Body of pancreas (tissue), 4 donors: Measurements from ENCODE around the gene SVEP1. TPM values are rescaled to one million over a fixed set of nuclear protein-coding genes. Genes with fewer than 3 reads are reported as not detected.

Source experiments
- ATAC-seq: fragments of 150-250 bp; one replicate; pipeline ENCODE4 v1.9.1; 2016
- DNase-seq, 4 donors: peaks; one replicate each; pipeline ENCODE4 v3.0.0-alpha.2; 2019
- H3K27ac ChIP-seq, 4 donors: fragments of 200-600 bp; sonication (generic); 1 replicate in 3 of 4; 2 replicates in 1 of 4; pipeline versions ENCODE4 v1.5.1 to v1.6.1; 2016 to 2019; ENCODE audit warnings: mild to moderate bottlenecking in 1 of 4, mixed read lengths in 1 of 4, moderate library complexity in 1 of 4
- H3K27me3 ChIP-seq, 2 donors: fragments of 200-600 bp; sonication (generic); one replicate each; pipeline ENCODE4 v1.6.0; 2016; ENCODE audit warnings: mild to moderate bottlenecking in 1 of 2
- H3K36me3 ChIP-seq, 2 donors: fragments of 200-600 bp; sonication (generic); replicated peaks in 1 of 2; 2 replicates each; pipeline ENCODE4 v1.5.1; 2016; ENCODE audit warnings: low read depth in 2 of 2; ENCODE audit not compliant: insufficient read depth in 1 of 2
- H3K4me1 ChIP-seq: fragments of 200-600 bp; sonication (generic); one replicate; pipeline ENCODE4 v1.6.0; 2016
- H3K4me3 ChIP-seq, 2 donors: fragments of 200-600 bp; sonication (generic); 1 replicate in 1 of 2; 2 replicates in 1 of 2; pipeline ENCODE4 v1.5.1; 2016 to 2019
- H3K9me3 ChIP-seq, 3 donors: fragments of 200-600 bp; sonication (generic); 1 replicate in 2 of 3; 2 replicates in 1 of 3; pipeline ENCODE4 v1.5.1; 2016
- POLR2A ChIP-seq, 3 donors: fragments of 450-650 bp; IDR thresholded peaks; one replicate each; pipeline ENCODE4 v1.6.1; 2016; ENCODE audit warnings: antibody characterized with exemption in 3 of 3, mild to moderate bottlenecking in 2 of 3
- WGBS, 2 donors: methylation state at CpG; one replicate each; pipeline ENCODE4 v1.1.5; 2017; 5-methylcytosine and 5-hydroxymethylcytosine counted together
- intact Hi-C: fragments of 100-400 bp; cut with DNase I; formaldehyde crosslinking; loops from one replicate; pipeline ENCODE4 v1.15.1; 2023
- total RNA-seq, 2 donors: library from RNA; depleted of rRNA; stranded (reverse); fragments of >200 nt; gene quantifications; one replicate each; pipeline ENCODE4 v1.1.0, GENCODE V29; 2016
- TF ChIP-seq, protein P1 (sequence below), 7 experiments: fragments of 450-650 bp in 4 of 7; fragments of 200-600 bp in 3 of 7; sonication (generic) in 3 of 7; IDR thresholded peaks; one replicate each; pipeline ENCODE4 v1.5.1; 2016 to 2019; ENCODE audit warnings: antibody characterized with exemption in 7 of 7

The SVEP1 gene
- total RNA-seq, 2 donors from 2014 or later, result 23.7 to 34.0 TPM

DNA sequence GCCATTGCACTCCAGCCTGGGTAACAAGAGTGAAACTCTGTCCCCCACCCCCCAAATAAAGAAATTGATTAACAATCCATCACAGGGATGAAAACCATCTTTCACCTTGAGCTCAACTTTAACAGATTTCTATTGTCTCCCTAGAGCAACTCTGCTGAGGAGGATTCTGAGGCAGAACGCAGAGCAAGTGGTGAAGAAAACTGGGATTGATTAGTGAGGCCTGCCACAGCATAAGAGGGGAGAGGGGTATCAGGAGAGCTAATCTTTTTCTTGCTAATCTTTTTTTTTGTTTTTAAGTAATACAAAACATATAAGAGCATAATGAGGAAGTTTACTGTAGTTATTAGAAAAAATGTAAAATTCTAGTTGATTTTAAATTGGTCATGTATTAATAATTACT, 250.8 kb downstream of the SVEP1 start:
- intact Hi-C loops, result no loop called here
- DNase-seq (no peak), ATAC-seq (no peak)
- 61 to 81% methylated on average over 1 of the region's 1 CpG for WGBS, 2 donors
- H3K36me3 ChIP-seq, result no peaks in the 10 kb centered on the region
- H3K9me3 ChIP-seq, result no peaks in the 10 kb centered on the region
- no peak overlapping the region for H3K4me3 ChIP-seq
- no peaks in the 10 kb centered on the region for H3K4me1 ChIP-seq
- no peak for TF ChIP-seq POLR2A (IDR thresholded peaks at IDR 0.05)
- TF ChIP-seq, protein P1, sequence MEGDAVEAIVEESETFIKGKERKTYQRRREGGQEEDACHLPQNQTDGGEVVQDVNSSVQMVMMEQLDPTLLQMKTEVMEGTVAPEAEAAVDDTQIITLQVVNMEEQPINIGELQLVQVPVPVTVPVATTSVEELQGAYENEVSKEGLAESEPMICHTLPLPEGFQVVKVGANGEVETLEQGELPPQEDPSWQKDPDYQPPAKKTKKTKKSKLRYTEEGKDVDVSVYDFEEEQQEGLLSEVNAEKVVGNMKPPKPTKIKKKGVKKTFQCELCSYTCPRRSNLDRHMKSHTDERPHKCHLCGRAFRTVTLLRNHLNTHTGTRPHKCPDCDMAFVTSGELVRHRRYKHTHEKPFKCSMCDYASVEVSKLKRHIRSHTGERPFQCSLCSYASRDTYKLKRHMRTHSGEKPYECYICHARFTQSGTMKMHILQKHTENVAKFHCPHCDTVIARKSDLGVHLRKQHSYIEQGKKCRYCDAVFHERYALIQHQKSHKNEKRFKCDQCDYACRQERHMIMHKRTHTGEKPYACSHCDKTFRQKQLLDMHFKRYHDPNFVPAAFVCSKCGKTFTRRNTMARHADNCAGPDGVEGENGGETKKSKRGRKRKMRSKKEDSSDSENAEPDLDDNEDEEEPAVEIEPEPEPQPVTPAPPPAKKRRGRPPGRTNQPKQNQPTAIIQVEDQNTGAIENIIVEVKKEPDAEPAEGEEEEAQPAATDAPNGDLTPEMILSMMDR (IDR thresholded peaks at IDR 0.05), result no peak
- H3K27me3 ChIP-seq, result no peaks in the 10 kb centered on the region
- no peak overlapping the region for H3K27ac ChIP-seq

- WGBS, 2 donors, result 75 to 77% methylated on average over 1 of the region's 1 CpG
- TF ChIP-seq, protein P1 (IDR thresholded peaks at IDR 0.05), result no peak
- TF ChIP-seq POLR2A (IDR thresholded peaks at IDR 0.05), result no peak
- DNase-seq (no peak), ATAC-seq (no peak)
- H3K36me3 ChIP-seq, result no peaks in the 10 kb centered on the region
- no peaks in the 10 kb centered on the region for H3K4me1 ChIP-seq
- intact Hi-C loops, result no loop called here
- H3K27ac ChIP-seq, result no peak overlapping the region
- no peaks in the 10 kb centered on the region for H3K9me3 ChIP-seq
- no peaks in the 10 kb centered on the region for H3K27me3 ChIP-seq
- H3K4me3 ChIP-seq, result no peak overlapping the region
Measured at GRCh38 chr9:110327716-110328115, 251.8 kb downstream of the SVEP1 start.

- Histone ChIP-seq H3K4me3 (no peak overlapping the region), H3K27ac (no peak overlapping the region), H3K4me1 (no peaks in the 10 kb centered on the region), H3K9me3 (no peaks in the 10 kb centered on the region), H3K27me3 (no peaks in the 10 kb centered on the region), H3K36me3 (no peaks in the 10 kb centered on the region)
- intact Hi-C loops, result no loop called here
- no peak for DNase-seq
- TF ChIP-seq, protein P1 (IDR thresholded peaks at IDR 0.05), result no peak
- no peak for TF ChIP-seq POLR2A (IDR thresholded peaks at IDR 0.05)
- no peak for ATAC-seq
Measured at GRCh38 chr9:110323818-110324217, 255.7 kb downstream of the SVEP1 start.

- H3K4me1 ChIP-seq, result no peaks in the 10 kb centered on the region
- WGBS, 2 donors, result 50 to 69% methylated on average over 3 of the region's 3 CpGs
- H3K4me3 ChIP-seq, result no peak overlapping the region
- TF ChIP-seq POLR2A (IDR thresholded peaks at IDR 0.05), result no peak
- TF ChIP-seq, protein P1 (IDR thresholded peaks at IDR 0.05), result no peak
- no peaks in the 10 kb centered on the region for H3K27me3 ChIP-seq
- no peaks in the 10 kb centered on the region for H3K9me3 ChIP-seq
- intact Hi-C loops, result no loop called here
- no peaks in the 10 kb centered on the region for H3K36me3 ChIP-seq
- ATAC-seq, result no peak
- no peak overlapping the region for H3K27ac ChIP-seq
- DNase-seq, result no peak
Measured at GRCh38 chr9:110320651-110321445, 258.7 kb downstream of the SVEP1 start.
